Neural cell (in vitro differentiated cells): ENCODE results near the gene DOCK7. TPM values are rescaled to one million over a fixed set of nuclear protein-coding genes. Genes with fewer than 3 reads are reported as not detected.

ENCODE experiments used
- H2AFZ ChIP-seq: fragments of 200-600, 300-800 bp; sonication (generic), shearing (Covaris generic); 2 replicates; pipeline ENCODE4 v1.6.0; 2014; ENCODE audit warnings: low read depth, mild to moderate bottlenecking, antibody characterized with exemption, low read length, moderate library complexity
- H3F3A ChIP-seq: fragments of 200-600 bp; shearing (Covaris generic); 2 replicates; pipeline ENCODE4 v1.6.1; 2016; ENCODE audit warnings: mild to moderate bottlenecking, moderate library complexity, mixed read lengths, antibody characterized with exemption, low read length; ENCODE audit not compliant: insufficient read depth, poor library complexity, severe bottlenecking
- H3K27ac ChIP-seq: fragments of 200-600, 300-800 bp; sonication (generic), shearing (Covaris generic); 2 replicates; pipeline ENCODE4 v1.5.1; 2014; ENCODE audit warnings: mild to moderate bottlenecking, low read length, moderate library complexity
- H3K27me3 ChIP-seq: fragments of 300-800, 200-600 bp; sonication (generic), shearing (Covaris generic); 2 replicates; pipeline ENCODE4 v1.6.0; 2014; ENCODE audit warnings: mild to moderate bottlenecking, low read depth, low read length, moderate library complexity; ENCODE audit not compliant: insufficient read depth
- H3K36me3 ChIP-seq: fragments of 300-800, 200-600 bp; sonication (generic), shearing (Covaris generic); 2 replicates; pipeline ENCODE4 v1.5.1; 2014; ENCODE audit warnings: mild to moderate bottlenecking, antibody characterized with exemption, low read length, moderate library complexity; ENCODE audit not compliant: insufficient read depth
- H3K4me2 ChIP-seq: fragments of 300-800, 200-600 bp; sonication (generic), shearing (Covaris generic); 2 replicates; pipeline ENCODE4 v1.6.0; 2014; ENCODE audit warnings: mild to moderate bottlenecking, low read length
- H3K4me3 ChIP-seq: fragments of 300-800, 200-600 bp; sonication (generic), shearing (Covaris generic); 2 replicates; pipeline ENCODE4 v1.5.1; 2014; ENCODE audit warnings: mild to moderate bottlenecking, low read length, moderate library complexity
- H3K79me2 ChIP-seq: fragments of 200-600 bp; shearing (Covaris generic); replicated peaks from 2 replicates; pipeline ENCODE4 v1.6.0; 2014; ENCODE audit warnings: mild to moderate bottlenecking, low read length, moderate library complexity; ENCODE audit not compliant: insufficient read depth
- H3K9ac ChIP-seq: fragments of 300-800, 200-600 bp; sonication (generic), shearing (Covaris generic); 2 replicates; pipeline ENCODE4 v1.6.1; 2016; ENCODE audit warnings: mild to moderate bottlenecking, low read length, mixed read lengths
- H3K9me2 ChIP-seq: fragments of 200-600 bp; shearing (Covaris generic); 2 replicates; pipeline ENCODE4 v1.6.1; 2016; ENCODE audit warnings: mild to moderate bottlenecking, low read length, mixed read lengths; ENCODE audit not compliant: insufficient read depth
- H3K9me3 ChIP-seq: fragments of 200-600, 300-800 bp; sonication (generic), shearing (Covaris generic); 2 replicates; pipeline ENCODE4 v1.6.1; 2016; ENCODE audit warnings: mild to moderate bottlenecking, mixed run types, low read length, moderate library complexity, mixed read lengths
- H4K20me1 ChIP-seq: fragments of 200-600 bp; shearing (Covaris generic); 2 replicates; pipeline ENCODE4 v1.6.1; 2016; ENCODE audit warnings: mild to moderate bottlenecking, mixed run types; ENCODE audit not compliant: insufficient read depth
- EP300 ChIP-seq: fragments of 450-650 bp; conservative IDR thresholded peaks from 2 replicates; pipeline ENCODE4 v1.6.1; 2014; ENCODE audit warnings: antibody characterized with exemption, mild to moderate bottlenecking, moderate library complexity; ENCODE audit not compliant: poor library complexity, severe bottlenecking
- EZH2 ChIP-seq: fragments of 200-600, 300-800 bp; shearing (Covaris generic), sonication (generic); IDR thresholded peaks from 2 replicates; pipeline ENCODE4 v1.6.1; 2014; ENCODE audit warnings: antibody characterized with exemption, low read length, borderline replicate concordance, mild to moderate bottlenecking; ENCODE audit not compliant: insufficient read depth, poor library complexity, severe bottlenecking
- MXI1 ChIP-seq: fragments of 450-650 bp; conservative IDR thresholded peaks from 2 replicates; pipeline ENCODE4 v1.6.1; 2014; ENCODE audit warnings: antibody characterized with exemption, mild to moderate bottlenecking; ENCODE audit not compliant: poor library complexity, severe bottlenecking
- POLR2AphosphoS5 ChIP-seq: IDR thresholded peaks from 2 replicates; pipeline ENCODE4 v1.6.1; 2012
- RAD21 ChIP-seq: fragments of 450-650 bp; conservative IDR thresholded peaks from 2 replicates; pipeline ENCODE4 v1.6.1; 2014; ENCODE audit warnings: antibody characterized with exemption, mild to moderate bottlenecking, moderate library complexity
- SMC3 ChIP-seq: fragments of 450-650 bp; conservative IDR thresholded peaks from 2 replicates; pipeline ENCODE4 v1.6.1; 2014; ENCODE audit warnings: antibody characterized with exemption, mild to moderate bottlenecking, moderate library complexity; ENCODE audit not compliant: poor library complexity
- TAF1 ChIP-seq: IDR thresholded peaks from 2 replicates; pipeline ENCODE4 v1.6.1; 2012; ENCODE audit warnings: low read depth
- polyA plus RNA-seq: library from polyadenylated mRNA; depleted of rRNA; stranded (reverse); fragments of >200 nt; gene quantifications from 2 replicates; pipeline ENCODE4 v1.2.3, GENCODE V29; 2014
- TF ChIP-seq, protein P1 (sequence below): fragments of 450-650 bp; IDR thresholded peaks from 2 replicates; pipeline ENCODE4 v1.5.1; 2014; ENCODE audit warnings: antibody characterized with exemption, mild to moderate bottlenecking, moderate library complexity; ENCODE audit not compliant: poor library complexity, severe bottlenecking
- TF ChIP-seq, protein P2 (sequence below): IDR thresholded peaks from 2 replicates; pipeline ENCODE4 v1.6.1; 2012; ENCODE audit warnings: borderline replicate concordance

Gene DOCK7
- polyA plus RNA-seq, 1 donor from 2014 or later: 129 TPM

DNA sequence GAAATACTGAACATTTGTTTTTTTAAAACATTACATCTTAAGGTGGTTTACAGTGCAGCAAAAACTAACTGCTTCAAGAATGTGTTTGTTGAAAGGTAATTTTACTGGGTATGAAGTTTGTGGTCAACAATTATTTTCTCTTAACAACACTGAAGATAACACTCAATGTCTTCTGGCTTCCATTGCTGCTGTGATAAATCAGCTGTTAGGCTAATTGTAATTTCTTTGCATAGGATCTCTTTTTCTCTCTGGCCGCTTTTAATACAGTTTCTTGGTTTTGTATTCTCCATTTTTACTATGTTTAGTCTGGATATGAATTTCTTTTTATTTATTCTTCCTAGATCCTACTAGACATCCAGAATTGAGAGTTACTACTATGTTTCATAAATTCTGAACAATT lies 44.9 kb downstream of the DOCK7 start:
- no peak overlapping the region for H2AFZ ChIP-seq
- H3K79me2 ChIP-seq: no peaks in the 10 kb centered on the region
- no peak overlapping the region for H3K4me2 ChIP-seq
- H3K9me2 ChIP-seq: no peaks in the 10 kb centered on the region
- H3K36me3 ChIP-seq: peaks cover 21% of the 10 kb centered on the region
- no peaks in the 10 kb centered on the region for H3K9me3 ChIP-seq
- H3K27ac ChIP-seq: no peak overlapping the region
- H3F3A ChIP-seq: no peaks in the 10 kb centered on the region
- no peaks in the 10 kb centered on the region for H3K27me3 ChIP-seq
- H4K20me1 ChIP-seq: no peaks in the 10 kb centered on the region
- H3K9ac ChIP-seq: no peak overlapping the region
- H3K4me3 ChIP-seq: no peak overlapping the region
- TF ChIP-seq RAD21 (no peak), EP300 (no peak), TAF1 (no peak), POLR2AphosphoS5 (no peak), EZH2 (no peak), SMC3 (no peak), MXI1 (no peak)
- TF ChIP-seq, protein P1, sequence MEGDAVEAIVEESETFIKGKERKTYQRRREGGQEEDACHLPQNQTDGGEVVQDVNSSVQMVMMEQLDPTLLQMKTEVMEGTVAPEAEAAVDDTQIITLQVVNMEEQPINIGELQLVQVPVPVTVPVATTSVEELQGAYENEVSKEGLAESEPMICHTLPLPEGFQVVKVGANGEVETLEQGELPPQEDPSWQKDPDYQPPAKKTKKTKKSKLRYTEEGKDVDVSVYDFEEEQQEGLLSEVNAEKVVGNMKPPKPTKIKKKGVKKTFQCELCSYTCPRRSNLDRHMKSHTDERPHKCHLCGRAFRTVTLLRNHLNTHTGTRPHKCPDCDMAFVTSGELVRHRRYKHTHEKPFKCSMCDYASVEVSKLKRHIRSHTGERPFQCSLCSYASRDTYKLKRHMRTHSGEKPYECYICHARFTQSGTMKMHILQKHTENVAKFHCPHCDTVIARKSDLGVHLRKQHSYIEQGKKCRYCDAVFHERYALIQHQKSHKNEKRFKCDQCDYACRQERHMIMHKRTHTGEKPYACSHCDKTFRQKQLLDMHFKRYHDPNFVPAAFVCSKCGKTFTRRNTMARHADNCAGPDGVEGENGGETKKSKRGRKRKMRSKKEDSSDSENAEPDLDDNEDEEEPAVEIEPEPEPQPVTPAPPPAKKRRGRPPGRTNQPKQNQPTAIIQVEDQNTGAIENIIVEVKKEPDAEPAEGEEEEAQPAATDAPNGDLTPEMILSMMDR: no peak
- TF ChIP-seq, protein P2, sequence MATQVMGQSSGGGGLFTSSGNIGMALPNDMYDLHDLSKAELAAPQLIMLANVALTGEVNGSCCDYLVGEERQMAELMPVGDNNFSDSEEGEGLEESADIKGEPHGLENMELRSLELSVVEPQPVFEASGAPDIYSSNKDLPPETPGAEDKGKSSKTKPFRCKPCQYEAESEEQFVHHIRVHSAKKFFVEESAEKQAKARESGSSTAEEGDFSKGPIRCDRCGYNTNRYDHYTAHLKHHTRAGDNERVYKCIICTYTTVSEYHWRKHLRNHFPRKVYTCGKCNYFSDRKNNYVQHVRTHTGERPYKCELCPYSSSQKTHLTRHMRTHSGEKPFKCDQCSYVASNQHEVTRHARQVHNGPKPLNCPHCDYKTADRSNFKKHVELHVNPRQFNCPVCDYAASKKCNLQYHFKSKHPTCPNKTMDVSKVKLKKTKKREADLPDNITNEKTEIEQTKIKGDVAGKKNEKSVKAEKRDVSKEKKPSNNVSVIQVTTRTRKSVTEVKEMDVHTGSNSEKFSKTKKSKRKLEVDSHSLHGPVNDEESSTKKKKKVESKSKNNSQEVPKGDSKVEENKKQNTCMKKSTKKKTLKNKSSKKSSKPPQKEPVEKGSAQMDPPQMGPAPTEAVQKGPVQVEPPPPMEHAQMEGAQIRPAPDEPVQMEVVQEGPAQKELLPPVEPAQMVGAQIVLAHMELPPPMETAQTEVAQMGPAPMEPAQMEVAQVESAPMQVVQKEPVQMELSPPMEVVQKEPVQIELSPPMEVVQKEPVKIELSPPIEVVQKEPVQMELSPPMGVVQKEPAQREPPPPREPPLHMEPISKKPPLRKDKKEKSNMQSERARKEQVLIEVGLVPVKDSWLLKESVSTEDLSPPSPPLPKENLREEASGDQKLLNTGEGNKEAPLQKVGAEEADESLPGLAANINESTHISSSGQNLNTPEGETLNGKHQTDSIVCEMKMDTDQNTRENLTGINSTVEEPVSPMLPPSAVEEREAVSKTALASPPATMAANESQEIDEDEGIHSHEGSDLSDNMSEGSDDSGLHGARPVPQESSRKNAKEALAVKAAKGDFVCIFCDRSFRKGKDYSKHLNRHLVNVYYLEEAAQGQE: no peak

DNA sequence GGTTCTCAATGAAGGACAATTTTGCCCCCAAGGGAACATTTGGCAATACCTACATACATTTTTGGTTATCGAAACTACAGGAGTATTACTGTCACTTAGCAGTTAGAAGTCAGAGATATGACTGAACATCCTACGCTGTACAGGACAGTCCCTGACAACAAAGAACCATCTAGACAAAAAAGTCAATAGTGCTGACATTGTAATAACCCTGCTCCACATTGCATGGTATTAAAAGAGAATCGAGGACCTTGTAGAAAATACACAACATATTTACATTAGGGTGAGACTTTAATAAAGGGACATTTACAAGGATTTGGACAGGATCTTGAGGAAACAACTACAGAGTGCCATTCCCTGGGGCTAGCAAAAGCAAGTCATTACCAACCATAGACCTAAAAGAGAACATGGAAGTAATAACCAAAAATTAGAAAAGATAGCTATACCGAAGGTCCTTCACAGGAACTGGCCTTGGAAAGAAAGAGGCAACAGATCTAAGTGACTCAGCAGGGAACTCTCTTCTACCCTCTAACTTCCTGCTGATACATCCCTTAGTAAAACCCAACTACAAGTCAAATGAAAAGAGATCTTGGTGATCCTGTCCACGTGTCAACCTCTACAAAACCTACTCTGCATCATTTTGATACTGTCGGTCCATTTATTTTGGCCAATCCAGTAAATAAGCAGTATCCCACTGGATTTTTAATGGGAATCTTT lies 50.6 kb downstream of the DOCK7 start:
- H3K27me3 ChIP-seq: no peaks in the 10 kb centered on the region
- no peaks in the 10 kb centered on the region for H3K9me3 ChIP-seq
- TF ChIP-seq SMC3: no peak
- TF ChIP-seq MXI1: no peak
- TF ChIP-seq, protein P2: no peak
- no peak for TF ChIP-seq TAF1
- TF ChIP-seq POLR2AphosphoS5: no peak
- no peak for TF ChIP-seq EZH2
- no peak for TF ChIP-seq EP300
- TF ChIP-seq, protein P1: no peak
- no peak for TF ChIP-seq RAD21
- H3K36me3 ChIP-seq: peaks cover 19% of the 10 kb centered on the region
- H3K9ac ChIP-seq: no peak overlapping the region
- no peaks in the 10 kb centered on the region for H3K9me2 ChIP-seq
- H3K27ac ChIP-seq: no peak overlapping the region
- H3F3A ChIP-seq: no peaks in the 10 kb centered on the region
- no peak overlapping the region for H2AFZ ChIP-seq
- H3K4me3 ChIP-seq: no peak overlapping the region
- H3K79me2 ChIP-seq: no peaks in the 10 kb centered on the region
- H3K4me2 ChIP-seq: no peak overlapping the region
- H4K20me1 ChIP-seq: no peaks in the 10 kb centered on the region
